Keratinocyte (primary cell): ENCODE measurements around the gene MSH2. TPM values are rescaled to one million over a fixed set of nuclear protein-coding genes. Genes with fewer than 3 reads are reported as not detected.

ENCODE experiments used
- DNase-seq: peaks from one replicate; pipeline ENCODE4 v3.0.0-alpha.2; 2011; ENCODE audit warnings: low read depth, missing footprints, low spot score
- FAIRE-seq: peaks from 2 replicates; lab custom pipeline; 2011; peaks lifted over from hg19 to GRCh38; lab: Jason Lieb, UNC
- H2AFZ ChIP-seq: 2 replicates; pipeline ENCODE4 v1.6.0; 2012; ENCODE audit warnings: low read length, control low read depth, inconsistent platforms; ENCODE audit not compliant: control insufficient read depth
- H3K27ac ChIP-seq: 2 replicates; pipeline ENCODE4 v1.5.1; 2011; ENCODE audit warnings: low read length; ENCODE audit not compliant: control insufficient read depth, insufficient read depth
- H3K27me3 ChIP-seq: 3 replicates; pipeline ENCODE4 v1.6.0; 2011; ENCODE audit warnings: low read length; ENCODE audit not compliant: control insufficient read depth, insufficient read depth; ENCODE audit errors: extremely low read depth
- H3K36me3 ChIP-seq, 2 experiments: 2 replicates in 1 of 2; 3 replicates in 1 of 2; pipeline ENCODE4 v1.5.1; 2011; ENCODE audit warnings: low read length in 2 of 2, mild to moderate bottlenecking in 1 of 2; ENCODE audit not compliant: control insufficient read depth in 2 of 2, insufficient read depth in 2 of 2; ENCODE audit errors: extremely low read depth in 1 of 2
- H3K4me1 ChIP-seq: 3 replicates; pipeline ENCODE4 v1.5.1; 2011; ENCODE audit warnings: low read length; ENCODE audit not compliant: control insufficient read depth, insufficient read depth; ENCODE audit errors: extremely low read depth
- H3K4me2 ChIP-seq: 3 replicates; pipeline ENCODE4 v1.6.0; 2011; ENCODE audit warnings: low read depth, low read length; ENCODE audit not compliant: control insufficient read depth, insufficient read depth; ENCODE audit errors: extremely low read depth
- H3K4me3 ChIP-seq, 3 experiments: fragments of 200-600 bp in 1 of 3; sonication (generic) in 1 of 3; 2 replicates in 2 of 3; 3 replicates in 1 of 3; pipeline ENCODE4 v1.5.1; 2011 to 2016; ENCODE audit warnings: low read length in 3 of 3, mild to moderate bottlenecking in 3 of 3, control low read depth in 2 of 3, inconsistent platforms in 1 of 3, low read depth in 1 of 3, mixed read lengths in 1 of 3, mixed run types in 1 of 3, moderate library complexity in 1 of 3; ENCODE audit not compliant: control insufficient read depth in 2 of 3, insufficient read depth in 2 of 3; ENCODE audit errors: extremely low read depth in 1 of 3
- H3K79me2 ChIP-seq: 2 replicates; pipeline ENCODE4 v1.6.0; 2012; ENCODE audit warnings: low read length; ENCODE audit not compliant: control insufficient read depth, insufficient read depth
- H3K9ac ChIP-seq: 3 replicates; pipeline ENCODE4 v1.6.0; 2011; ENCODE audit warnings: low read length; ENCODE audit not compliant: control insufficient read depth, insufficient read depth; ENCODE audit errors: extremely low read depth
- H3K9me1 ChIP-seq: 3 replicates; pipeline ENCODE4 v1.6.0; 2011; ENCODE audit warnings: low read length; ENCODE audit not compliant: control insufficient read depth, insufficient read depth; ENCODE audit errors: extremely low read depth
- H3K9me3 ChIP-seq: 2 replicates; pipeline ENCODE4 v1.5.1; 2012; ENCODE audit warnings: low read depth, low read length; ENCODE audit not compliant: control insufficient read depth
- H4K20me1 ChIP-seq: 3 replicates; pipeline ENCODE4 v1.6.0; 2011; ENCODE audit warnings: low read length; ENCODE audit not compliant: control insufficient read depth, insufficient read depth; ENCODE audit errors: extremely low read depth
- CTCF ChIP-seq, 3 experiments: IDR thresholded peaks in 1 of 3; conservative IDR thresholded peaks in 1 of 3; optimal IDR thresholded peaks in 1 of 3; 2 replicates in 2 of 3; 3 replicates in 1 of 3; pipeline versions ENCODE3 to v1.5.1; 2011; ENCODE audit warnings: low read length in 3 of 3, mild to moderate bottlenecking in 3 of 3, moderate library complexity in 2 of 3, control low read depth in 1 of 3, inconsistent platforms in 1 of 3; ENCODE audit not compliant: insufficient read depth in 2 of 3; ENCODE audit errors: extremely low read depth in 1 of 3
- EZH2 ChIP-seq: IDR thresholded peaks from one replicate; pipeline ENCODE4 v1.6.1; 2012; ENCODE audit warnings: inconsistent platforms, mild to moderate bottlenecking, low read length, moderate library complexity
- dilution Hi-C: fragments of 300-500 bp; cut with MboI; formaldehyde crosslinking; loops from one replicate; pipeline ENCODE4 v1.7.0; 2020; ENCODE audit warnings: low sequenced_read_pairs; ENCODE audit not compliant: extremely low pct_ligation_motif_present
- polyA plus RNA-seq, 5 experiments: library from polyadenylated mRNA; depleted of rRNA in 3 of 5; stranded (reverse) in 3 of 5; stranded (forward) in 1 of 5; unstranded in 1 of 5; fragments of >200 nt; gene quantifications; 1 replicate in 1 of 5; 2 replicates in 3 of 5; 3 replicates in 1 of 5; pipeline versions ENCODE4 v1.2.1 to v1.2.3, GENCODE V29; 2011 to 2012; ENCODE audit warnings: missing spikeins in 2 of 5, low read depth in 1 of 5, low replicate concordance in 1 of 5

The MSH2 gene
- polyA plus RNA-seq, 1 donor (not counting 4 experiments of a cell fraction or from before 2014, with no cell fraction given): 16.8 TPM

DNA sequence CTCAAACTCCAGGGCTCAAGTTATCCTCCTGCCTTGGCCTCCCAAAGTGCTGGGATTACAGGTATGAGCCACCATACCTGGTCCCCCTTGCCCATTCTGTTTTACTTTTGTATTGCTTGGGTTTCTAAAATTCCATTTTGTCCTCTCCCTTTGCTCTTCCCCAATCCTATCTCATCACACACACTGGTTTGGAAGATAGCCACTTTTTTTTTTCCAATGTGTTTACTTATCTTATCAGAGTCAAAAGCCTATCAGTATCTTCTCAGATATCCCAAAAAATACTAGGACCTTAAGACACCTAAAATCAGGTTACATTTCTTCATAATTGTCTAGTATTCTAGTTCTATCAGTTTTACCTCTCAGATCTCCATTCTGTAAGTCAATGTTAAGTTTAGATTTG lies 56.1 kb downstream of the MSH2 start:
- H3K9me1 ChIP-seq: no peaks in the 10 kb centered on the region
- H3K9ac ChIP-seq: no peak overlapping the region
- no peaks in the 10 kb centered on the region for H3K4me1 ChIP-seq
- no peaks in the 10 kb centered on the region for H4K20me1 ChIP-seq
- no peak overlapping the region for H2AFZ ChIP-seq
- dilution Hi-C loops: no loop called here
- no peak for FAIRE-seq
- no peaks in the 10 kb centered on the region for H3K9me3 ChIP-seq
- TF ChIP-seq EZH2 (no peak), CTCF (optimal IDR thresholded peaks at IDR 0.05 in 1 of 3, IDR thresholded peaks at IDR 0.05 in 1 of 3, conservative IDR thresholded peaks at IDR 0.05 in 1 of 3; ENCODE audit: extremely low read depth in 1 of 3, insufficient read depth in 2 of 3, low read length in 3 of 3) (no peak)
- H3K27ac ChIP-seq: no peak overlapping the region
- no peak overlapping the region for H3K4me3 ChIP-seq
- H3K79me2 ChIP-seq: no peaks in the 10 kb centered on the region
- DNase-seq: no peak
- H3K36me3 ChIP-seq: peaks cover under 1 to 4% of the 10 kb centered on the region in 2 experiments
- H3K27me3 ChIP-seq: no peaks in the 10 kb centered on the region
- no peak overlapping the region for H3K4me2 ChIP-seq

DNA sequence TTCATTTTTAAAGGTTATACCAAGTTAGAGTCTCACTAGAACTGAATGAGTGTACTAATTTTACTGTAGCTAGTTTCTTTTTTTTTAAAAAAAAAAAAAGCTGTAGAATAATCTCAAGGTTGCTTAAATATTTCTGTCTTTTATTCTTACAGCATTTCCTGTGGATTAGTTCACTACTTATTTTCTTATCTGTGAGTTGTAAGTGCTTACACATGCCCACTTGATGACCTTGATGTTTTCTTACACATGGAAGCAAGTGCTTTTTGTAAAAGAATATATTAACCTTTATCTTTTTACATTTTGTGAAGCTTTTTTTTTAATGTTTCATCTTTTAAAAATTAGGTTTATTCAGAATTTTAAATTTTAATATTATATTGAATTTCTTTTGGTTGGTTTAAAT lies 57.8 kb downstream of the MSH2 start:
- H3K9ac ChIP-seq: no peak overlapping the region
- no peak for DNase-seq
- H3K4me2 ChIP-seq: no peak overlapping the region
- no peaks in the 10 kb centered on the region for H4K20me1 ChIP-seq
- H3K27ac ChIP-seq: no peak overlapping the region
- H3K9me3 ChIP-seq: no peaks in the 10 kb centered on the region
- peaks cover 1 to 5% of the 10 kb centered on the region in 2 experiments for H3K36me3 ChIP-seq
- no peaks in the 10 kb centered on the region for H3K9me1 ChIP-seq
- TF ChIP-seq EZH2 (no peak), CTCF (optimal IDR thresholded peaks at IDR 0.05 in 1 of 3, IDR thresholded peaks at IDR 0.05 in 1 of 3, conservative IDR thresholded peaks at IDR 0.05 in 1 of 3; ENCODE audit: extremely low read depth in 1 of 3, insufficient read depth in 2 of 3, low read length in 3 of 3) (no peak)
- H3K27me3 ChIP-seq: no peaks in the 10 kb centered on the region
- no peak for FAIRE-seq
- no peak overlapping the region for H3K4me3 ChIP-seq
- H2AFZ ChIP-seq: no peak overlapping the region
- dilution Hi-C loops: no loop called here
- no peaks in the 10 kb centered on the region for H3K79me2 ChIP-seq
- H3K4me1 ChIP-seq: no peaks in the 10 kb centered on the region
